ENCODE data around the gene CD44.

Gene CD44

GRCh38 chr11:35271031-35271430, 132.1 kb downstream of the CD44 start:
- DNase-seq: no peak

GRCh38 chr11:35272391-35272902, 133.5 kb downstream of the CD44 start:
- DNase-seq: no peak

DNA sequence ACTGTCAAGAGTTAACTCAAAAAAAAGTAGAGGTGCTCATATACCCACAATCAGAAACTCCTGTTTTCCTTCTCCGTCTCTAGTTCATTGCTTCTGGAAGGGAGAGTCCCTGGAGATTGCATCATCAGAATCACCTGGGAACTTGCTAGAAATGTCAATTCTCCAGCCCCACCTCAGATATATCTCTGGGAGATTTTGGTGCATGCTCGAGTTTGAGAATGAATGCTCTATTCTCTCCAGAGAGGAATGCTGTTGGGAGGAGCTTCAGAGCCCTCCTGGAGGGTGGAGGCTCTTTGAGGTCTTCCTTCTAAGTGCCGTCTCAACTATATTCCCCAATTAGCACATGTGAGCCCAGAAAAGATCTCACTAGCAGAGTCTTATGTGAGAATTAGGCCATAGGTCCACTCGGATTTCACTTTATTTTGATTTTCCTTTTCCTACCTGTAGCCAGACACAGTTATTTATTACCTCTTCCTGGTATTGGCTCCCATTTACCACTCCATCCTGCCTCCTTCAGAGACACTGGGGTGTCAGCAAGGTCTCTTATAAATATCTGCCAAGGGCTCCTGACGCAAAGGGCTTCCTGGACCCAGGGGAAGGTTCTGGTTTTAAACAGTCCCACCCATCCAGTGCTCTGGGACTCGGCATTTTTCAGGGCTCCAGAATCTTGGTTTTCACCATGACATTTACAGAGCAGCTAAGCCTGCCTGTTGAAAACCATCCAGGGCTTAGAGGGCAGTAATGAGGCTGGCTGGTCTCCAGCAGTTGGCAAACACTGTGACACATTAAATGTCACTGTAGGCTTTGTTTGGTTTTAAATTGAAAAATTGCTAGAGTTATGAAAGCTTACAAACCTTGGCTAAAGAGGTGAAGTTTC, 136.2 kb downstream of the CD44 start:
- peak; percentile 21 for DNase-seq

- no peak for DNase-seq
These were observed 136.8 kb downstream of the CD44 start for GRCh38 chr11:35275786-35276170.

DNA sequence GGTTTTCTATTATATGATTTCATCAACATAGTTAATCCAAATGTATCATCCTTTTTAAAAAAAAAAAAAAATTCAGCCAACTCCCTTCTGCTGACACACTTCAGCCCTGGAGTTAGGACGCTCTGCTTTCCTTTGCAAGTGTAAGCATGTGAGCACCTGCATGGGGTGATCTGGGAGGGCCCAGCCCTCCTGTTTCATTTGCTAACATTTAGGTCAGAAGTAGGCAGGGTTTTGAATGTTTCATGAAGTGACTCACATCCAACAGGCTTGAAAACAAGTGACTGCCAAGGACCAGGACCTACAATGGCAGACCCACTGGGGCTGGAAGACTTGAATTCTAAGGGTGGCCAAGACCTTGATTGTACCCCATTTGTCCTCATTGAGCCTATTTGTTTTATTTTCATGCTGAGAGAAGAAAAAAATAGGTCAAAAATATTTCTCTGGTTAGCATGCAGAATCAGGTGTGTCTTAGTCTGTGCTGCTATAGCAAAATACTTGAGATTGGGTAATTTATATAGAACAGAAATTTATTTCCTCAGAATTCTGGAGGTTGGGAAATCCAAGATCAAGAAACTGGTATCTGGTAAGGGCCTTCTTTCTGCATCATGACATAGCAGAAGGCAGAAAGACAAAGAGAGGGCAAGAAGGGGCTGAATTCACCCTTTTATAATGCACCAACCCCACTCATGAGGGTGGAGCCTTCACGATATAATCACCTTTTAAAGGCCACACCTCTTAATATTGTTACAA, 137.6 kb downstream of the CD44 start:
- no peak for DNase-seq

DNA sequence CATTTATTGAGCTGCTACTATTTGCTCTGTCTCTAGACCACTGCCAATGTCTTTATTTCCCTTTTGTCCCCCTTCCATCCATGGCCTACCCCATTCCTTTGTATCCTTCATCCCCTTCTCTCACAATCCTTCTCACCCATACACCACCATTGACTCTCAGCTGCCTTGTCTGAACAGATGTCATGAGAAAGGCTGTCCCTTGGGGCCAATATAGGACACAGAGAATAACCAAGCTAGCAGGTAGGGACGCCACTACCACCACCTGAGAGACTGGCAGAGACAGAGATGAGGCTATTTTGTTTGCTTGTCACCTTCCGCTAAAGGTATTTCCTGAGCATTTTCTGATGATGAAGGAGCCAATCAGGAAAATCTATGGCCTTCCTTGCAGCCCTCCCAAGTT, 138.9 kb downstream of the CD44 start:
- DNase-seq: no peak

- DNase-seq: no peak
These were observed 141.8 kb downstream of the CD44 start for GRCh38 chr11:35280727-35281126.

DNA sequence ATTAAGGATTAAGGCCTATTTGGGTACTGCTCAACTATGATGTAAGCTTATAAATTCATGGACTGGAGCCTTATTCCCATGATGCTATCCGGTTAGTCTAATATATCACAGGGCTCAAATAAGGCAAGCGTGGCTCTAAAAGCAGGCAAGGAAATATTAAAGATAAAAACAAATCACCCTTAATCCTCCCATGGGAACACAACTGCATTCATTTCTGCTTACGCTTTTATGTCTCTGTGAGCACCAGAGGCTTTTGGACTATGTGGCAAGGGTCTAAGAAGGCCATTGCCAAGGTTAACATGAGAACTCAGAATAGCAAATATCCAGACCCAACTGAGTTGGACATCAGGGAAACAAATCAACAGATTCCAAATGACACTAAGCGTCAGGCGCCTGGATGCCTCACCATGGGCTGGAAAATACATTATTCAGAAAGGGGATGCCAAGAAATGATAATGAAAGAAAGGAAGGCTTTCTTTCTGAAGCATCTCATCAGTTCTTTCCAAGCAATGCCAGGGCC, 142.3 kb downstream of the CD44 start:
- no peak for DNase-seq

Measured in SHP77 treated with DMSO at 0.1 percent for 48 hours (cell line).